Right lung (tissue), 5 donors: ENCODE results near the gene GRIN3A. TPM values are rescaled to one million over a fixed set of nuclear protein-coding genes. Genes with fewer than 3 reads are reported as not detected.
A peak's percentile ranks its signal among the peaks of the same experiment; 100 is the strongest.
"Not testable (repeated sequence)": the region's sequence is repeated elsewhere in the genome, so short reads cannot be mapped to it uniquely, and the experiment has no call there.

Experiments
- DNase-seq, 2 donors: peaks; one replicate each; pipeline ENCODE4 v3.0.0-alpha.2; 2013
- polyA plus RNA-seq, 5 donors: library from polyadenylated mRNA; unstranded; fragments of 120-200 nt; gene quantifications; one replicate each; pipeline versions ENCODE4 v1.2.1 to v1.2.3, GENCODE V29; 2013; ENCODE audit warnings: inconsistent platforms in 1 of 5, low replicate concordance in 1 of 5; ENCODE audit not compliant: insufficient read length in 5 of 5, insufficient read depth in 1 of 5

GRIN3A gene
- polyA plus RNA-seq, 5 donors, result 0.26 to 1.8 (median 1.0) TPM

GRCh38 chr9:101579711-101580545 lies 158.5 kb downstream of the GRIN3A start:
- no peak for DNase-seq

- no peak for DNase-seq
Measured at GRCh38 chr9:101578378-101578777, 160.1 kb downstream of the GRIN3A start.

GRCh38 chr9:101574731-101575333 lies 163.6 kb downstream of the GRIN3A start:
- DNase-seq, result peak in 1 of 2 donors; percentile 3

GRCh38 chr9:101572316-101572715 lies 166.1 kb downstream of the GRIN3A start:
- no peak for DNase-seq

- DNase-seq, result no peak
Measured at GRCh38 chr9:101571114-101571513, 167.3 kb downstream of the GRIN3A start.

GRCh38 chr9:101569741-101570501 lies 168.5 kb downstream of the GRIN3A start:
- no peak for DNase-seq

GRCh38 chr9:101567725-101568350 lies 170.6 kb downstream of the GRIN3A start:
- DNase-seq, result no peak

GRCh38 chr9:101566904-101567724 lies 171.3 kb downstream of the GRIN3A start:
- DNase-seq, result no peak

GRCh38 chr9:101564252-101564651 lies 174.2 kb downstream of the GRIN3A start:
- DNase-seq, result no peak

GRCh38 chr9:101562966-101563365 lies 175.5 kb downstream of the GRIN3A start:
- no peak for DNase-seq

- DNase-seq, result no peak
Measured at GRCh38 chr9:101561740-101562139, 176.7 kb downstream of the GRIN3A start.

GRCh38 chr9:101549472-101550098 lies 188.9 kb downstream of the GRIN3A start:
- DNase-seq, result not testable (repeated sequence)

- DNase-seq, result no peak
Measured at GRCh38 chr9:101543098-101543735, 195.2 kb downstream of the GRIN3A start.

- DNase-seq, result no peak
Measured at GRCh38 chr9:101540069-101540468, 198.4 kb downstream of the GRIN3A start.

- DNase-seq, result peak in 1 of 2 donors; percentile 23
Measured at GRCh38 chr9:101536938-101537337, 201.5 kb downstream of the GRIN3A start.

- no peak for DNase-seq
Measured at GRCh38 chr9:101536351-101536750, 202.1 kb downstream of the GRIN3A start.

- DNase-seq, result peak; percentile 99
Measured at GRCh38 chr9:101533334-101534204, 204.9 kb downstream of the GRIN3A start, which contains the start of gene RNF20. TSS of gene RNF20 (plus strand) at chr9:101533853. CDS start at chr9:101535424, 1,571 bp downstream.

GRCh38 chr9:101530076-101530711 lies 208.3 kb downstream of the GRIN3A start:
- DNase-seq, result peak; percentile 33 to 56
